Stimulated activated CD8-positive, alpha-beta memory T cell treated with anti-CD3 and anti-CD28 coated beads, Interleukin-7, amount 100 ng/mL, for 48 hours (primary cell): ENCODE data around the gene VPS11.
A peak's percentile ranks its signal among the peaks of the same experiment; 100 is the strongest.
"Not testable (repeated sequence)": the region's sequence is repeated elsewhere in the genome, so short reads cannot be mapped to it uniquely, and the experiment has no call there.

Experiments used
- DNase-seq, 2 donors: peaks; one replicate each; pipeline ENCODE4 v3.0.0-alpha.2; 2020; ENCODE audit warnings: low read depth in 1 of 2; ENCODE audit errors: extremely low read depth in 1 of 2

VPS11 gene

GRCh38 chr11:119067371-119068222 lies at the start of gene VPS11:
Gene VPS11 (plus strand): TSS chr11:119067818. CDS start chr11:119067824, 6 bp downstream.
- DNase-seq, result peak; percentile 96 to 97

GRCh38 chr11:119018074-119018938 lies 49.3 kb upstream of the VPS11 start, which contains the start of the genes RPS25 and TRAPPC4:
Gene RPS25 (minus strand): TSS chr11:119018343. CDS start chr11:119018284, 59 bp downstream.
Gene TRAPPC4 (plus strand): TSS chr11:119018766. CDS start chr11:119018796, 30 bp downstream.
- peak; percentile 83 to 95 for DNase-seq

GRCh38 chr11:119019996-119020395 lies 47.6 kb upstream of the VPS11 start:
- no peak for DNase-seq

- DNase-seq, result no peak
These were observed 46.0 kb upstream of the VPS11 start for GRCh38 chr11:119021631-119022030.

- no peak for DNase-seq
These were observed 43.9 kb upstream of the VPS11 start for GRCh38 chr11:119023741-119024140.

- no peak for DNase-seq
These were observed 43.1 kb upstream of the VPS11 start for GRCh38 chr11:119024430-119025098.

- no peak for DNase-seq
These were observed 42.5 kb upstream of the VPS11 start for GRCh38 chr11:119025099-119025473.

GRCh38 chr11:119025541-119025940 lies 42.1 kb upstream of the VPS11 start:
- DNase-seq, result no peak

- no peak for DNase-seq
These were observed 41.4 kb upstream of the VPS11 start for GRCh38 chr11:119025978-119026766.

- no peak for DNase-seq
These were observed 40.6 kb upstream of the VPS11 start for GRCh38 chr11:119026970-119027369.

- DNase-seq, result no peak
These were observed 39.9 kb upstream of the VPS11 start for GRCh38 chr11:119027561-119028345.

GRCh38 chr11:119028346-119029068 lies 39.1 kb upstream of the VPS11 start:
- DNase-seq, result no peak

- DNase-seq, result no peak
These were observed 38.6 kb upstream of the VPS11 start for GRCh38 chr11:119029069-119029339.

GRCh38 chr11:119029340-119030028 lies 38.1 kb upstream of the VPS11 start:
- DNase-seq, result peak; percentile 9 to 16

GRCh38 chr11:119030029-119030328 lies 37.6 kb upstream of the VPS11 start:
- no peak for DNase-seq

- DNase-seq, result peak; percentile 98
These were observed 37.1 kb upstream of the VPS11 start, which contains the start of gene SLC37A4 for GRCh38 chr11:119030329-119031047. Gene SLC37A4 (minus strand): TSS chr11:119030877.

- DNase-seq, result no peak
These were observed 35.7 kb upstream of the VPS11 start for GRCh38 chr11:119031912-119032280.

- not testable (repeated sequence) for DNase-seq
These were observed 34.2 kb upstream of the VPS11 start for GRCh38 chr11:119033421-119033820.
